ENCODE results near the gene TH.

TH gene

DNA sequence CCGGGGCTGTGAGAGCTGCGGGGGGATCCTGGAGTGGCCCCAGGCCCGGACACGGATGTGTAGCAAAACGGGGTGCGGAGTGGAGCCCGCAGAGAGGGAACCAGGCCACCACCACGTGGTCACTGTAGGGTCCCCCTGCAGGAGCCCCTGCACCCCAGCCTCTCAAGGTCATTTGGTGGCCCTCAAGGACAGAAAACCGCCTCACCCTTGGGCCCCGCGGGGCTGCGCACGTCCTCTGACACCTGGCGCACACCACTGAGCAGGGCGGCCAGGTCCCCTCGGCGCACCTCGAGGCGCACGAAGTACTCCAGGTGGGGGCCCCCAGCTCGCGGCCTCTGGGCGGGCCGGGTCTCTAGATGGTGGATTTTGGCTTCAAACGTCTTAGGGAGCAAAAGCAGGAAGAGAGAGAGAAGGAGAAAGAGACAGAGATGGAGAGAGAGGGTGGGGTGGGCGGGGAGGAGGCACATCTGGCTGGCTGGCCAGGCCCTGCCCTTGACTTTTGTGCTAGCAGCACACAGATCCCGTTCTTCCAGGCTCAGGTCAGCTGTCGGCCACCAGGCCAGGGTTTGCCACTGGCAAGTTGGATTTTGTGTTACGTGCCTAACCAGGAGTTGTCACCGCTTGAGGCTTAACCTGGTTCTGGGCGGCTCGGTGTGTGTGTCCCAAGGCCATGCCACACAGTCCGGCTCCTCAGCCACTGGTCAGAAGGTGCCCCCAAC is 3.2 kb downstream of the TH start:
- H3K4me2 ChIP-seq (ENCODE audit: low read depth, low read length, poor library complexity, severe bottlenecking), result no peak overlapping the region
- no peak overlapping the region for H3K9ac ChIP-seq (ENCODE audit: low read depth, low read length, poor library complexity, severe bottlenecking)
- no peaks in the 10 kb centered on the region for H3K9me3 ChIP-seq (ENCODE audit: insufficient read depth, low read depth, low read length)
- H2AFZ ChIP-seq (ENCODE audit: low read length), result no peak overlapping the region
- H3F3A ChIP-seq (ENCODE audit: low read depth), result no peaks in the 10 kb centered on the region
- H3K36me3 ChIP-seq (ENCODE audit: insufficient read depth, low read length), result no peaks in the 10 kb centered on the region
- H4K20me1 ChIP-seq (ENCODE audit: insufficient read depth, low read length, poor library complexity, severe bottlenecking), result no peaks in the 10 kb centered on the region
- no peaks in the 10 kb centered on the region for H3K79me2 ChIP-seq (ENCODE audit: insufficient read depth, low read length)
- no peaks in the 10 kb centered on the region for H3K9me2 ChIP-seq (replicated peaks; ENCODE audit: low read depth, low read length)
- TF ChIP-seq, protein P1, sequence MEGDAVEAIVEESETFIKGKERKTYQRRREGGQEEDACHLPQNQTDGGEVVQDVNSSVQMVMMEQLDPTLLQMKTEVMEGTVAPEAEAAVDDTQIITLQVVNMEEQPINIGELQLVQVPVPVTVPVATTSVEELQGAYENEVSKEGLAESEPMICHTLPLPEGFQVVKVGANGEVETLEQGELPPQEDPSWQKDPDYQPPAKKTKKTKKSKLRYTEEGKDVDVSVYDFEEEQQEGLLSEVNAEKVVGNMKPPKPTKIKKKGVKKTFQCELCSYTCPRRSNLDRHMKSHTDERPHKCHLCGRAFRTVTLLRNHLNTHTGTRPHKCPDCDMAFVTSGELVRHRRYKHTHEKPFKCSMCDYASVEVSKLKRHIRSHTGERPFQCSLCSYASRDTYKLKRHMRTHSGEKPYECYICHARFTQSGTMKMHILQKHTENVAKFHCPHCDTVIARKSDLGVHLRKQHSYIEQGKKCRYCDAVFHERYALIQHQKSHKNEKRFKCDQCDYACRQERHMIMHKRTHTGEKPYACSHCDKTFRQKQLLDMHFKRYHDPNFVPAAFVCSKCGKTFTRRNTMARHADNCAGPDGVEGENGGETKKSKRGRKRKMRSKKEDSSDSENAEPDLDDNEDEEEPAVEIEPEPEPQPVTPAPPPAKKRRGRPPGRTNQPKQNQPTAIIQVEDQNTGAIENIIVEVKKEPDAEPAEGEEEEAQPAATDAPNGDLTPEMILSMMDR (conservative IDR thresholded peaks at IDR 0.05; ENCODE audit: low read length), result no peak
- H3K4me3 ChIP-seq (ENCODE audit: low read length, poor library complexity, severe bottlenecking), result no peak overlapping the region
- no peaks in the 10 kb centered on the region for H3K27me3 ChIP-seq (ENCODE audit: insufficient read depth, low read length, poor library complexity, severe bottlenecking)
- H3K4me1 ChIP-seq (ENCODE audit: insufficient read depth, low read length, poor library complexity, severe bottlenecking), result no peaks in the 10 kb centered on the region

DNA sequence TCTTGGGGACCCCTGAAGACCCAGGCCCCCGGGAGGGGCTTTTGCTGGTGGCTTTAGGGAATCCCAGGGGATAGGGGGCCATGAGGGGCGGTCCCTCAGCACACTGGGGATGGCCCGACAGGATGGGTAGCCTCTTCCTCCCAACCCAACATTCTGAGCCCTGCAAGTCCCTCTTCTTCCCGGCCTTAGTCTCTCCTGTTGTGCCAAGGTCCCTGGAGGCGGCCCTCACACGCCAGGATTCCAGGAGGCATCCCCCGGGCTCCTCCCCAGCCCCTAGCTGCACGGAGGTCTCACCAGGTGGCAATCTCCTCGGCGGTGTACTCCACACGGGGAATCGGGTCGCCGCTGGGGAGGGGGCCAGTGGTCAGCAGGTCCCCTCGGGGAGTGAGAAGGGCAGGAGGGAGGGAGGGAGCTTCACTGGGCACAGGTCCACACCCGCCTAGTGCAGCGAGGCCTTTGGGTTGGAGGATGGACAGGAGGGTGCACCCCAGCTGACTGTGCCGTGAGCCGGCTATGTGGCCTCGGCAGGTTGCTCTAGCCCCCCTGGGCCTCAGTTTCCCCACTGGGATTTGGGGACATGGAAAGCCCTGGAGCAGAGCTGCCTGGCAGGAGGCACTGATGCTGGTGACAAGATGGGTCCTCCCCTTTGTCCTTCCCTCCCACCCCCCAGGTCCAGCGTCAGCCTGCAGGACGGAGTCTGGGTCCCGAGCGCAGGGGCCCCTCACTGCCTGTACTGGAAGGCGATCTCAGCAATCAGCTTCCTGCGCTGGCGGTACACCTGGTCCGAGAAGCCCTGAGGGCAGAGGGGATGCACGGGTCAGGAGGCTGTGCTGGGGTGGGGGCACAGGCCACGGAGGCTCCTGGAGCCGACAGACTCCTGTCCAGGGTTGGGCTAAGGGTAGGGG is 4.2 kb downstream of the TH start:
- H4K20me1 ChIP-seq (ENCODE audit: insufficient read depth, low read length, poor library complexity, severe bottlenecking), result no peaks in the 10 kb centered on the region
- no peak overlapping the region for H2AFZ ChIP-seq (ENCODE audit: low read length)
- TF ChIP-seq EZH2phosphoT487 (IDR thresholded peaks at IDR 0.05; ENCODE audit: borderline replicate concordance), result no peak
- TF ChIP-seq, protein P1 (conservative IDR thresholded peaks at IDR 0.05; ENCODE audit: low read length), result no peak
- no peaks in the 10 kb centered on the region for H3K9me2 ChIP-seq (replicated peaks; ENCODE audit: low read depth, low read length)
- H3K27me3 ChIP-seq (ENCODE audit: insufficient read depth, low read length, poor library complexity, severe bottlenecking), result no peaks in the 10 kb centered on the region
- H3K4me3 ChIP-seq (ENCODE audit: low read length, poor library complexity, severe bottlenecking), result no peak overlapping the region
- H3K9ac ChIP-seq (ENCODE audit: low read depth, low read length, poor library complexity, severe bottlenecking), result no peak overlapping the region
- no peaks in the 10 kb centered on the region for H3F3A ChIP-seq (ENCODE audit: low read depth)
- H3K4me2 ChIP-seq (ENCODE audit: low read depth, low read length, poor library complexity, severe bottlenecking), result no peak overlapping the region
- no peaks in the 10 kb centered on the region for H3K9me3 ChIP-seq (ENCODE audit: insufficient read depth, low read depth, low read length)
- no peaks in the 10 kb centered on the region for H3K4me1 ChIP-seq (ENCODE audit: insufficient read depth, low read length, poor library complexity, severe bottlenecking)
- no peaks in the 10 kb centered on the region for H3K79me2 ChIP-seq (ENCODE audit: insufficient read depth, low read length)
- H3K36me3 ChIP-seq (ENCODE audit: insufficient read depth, low read length), result no peaks in the 10 kb centered on the region

DNA sequence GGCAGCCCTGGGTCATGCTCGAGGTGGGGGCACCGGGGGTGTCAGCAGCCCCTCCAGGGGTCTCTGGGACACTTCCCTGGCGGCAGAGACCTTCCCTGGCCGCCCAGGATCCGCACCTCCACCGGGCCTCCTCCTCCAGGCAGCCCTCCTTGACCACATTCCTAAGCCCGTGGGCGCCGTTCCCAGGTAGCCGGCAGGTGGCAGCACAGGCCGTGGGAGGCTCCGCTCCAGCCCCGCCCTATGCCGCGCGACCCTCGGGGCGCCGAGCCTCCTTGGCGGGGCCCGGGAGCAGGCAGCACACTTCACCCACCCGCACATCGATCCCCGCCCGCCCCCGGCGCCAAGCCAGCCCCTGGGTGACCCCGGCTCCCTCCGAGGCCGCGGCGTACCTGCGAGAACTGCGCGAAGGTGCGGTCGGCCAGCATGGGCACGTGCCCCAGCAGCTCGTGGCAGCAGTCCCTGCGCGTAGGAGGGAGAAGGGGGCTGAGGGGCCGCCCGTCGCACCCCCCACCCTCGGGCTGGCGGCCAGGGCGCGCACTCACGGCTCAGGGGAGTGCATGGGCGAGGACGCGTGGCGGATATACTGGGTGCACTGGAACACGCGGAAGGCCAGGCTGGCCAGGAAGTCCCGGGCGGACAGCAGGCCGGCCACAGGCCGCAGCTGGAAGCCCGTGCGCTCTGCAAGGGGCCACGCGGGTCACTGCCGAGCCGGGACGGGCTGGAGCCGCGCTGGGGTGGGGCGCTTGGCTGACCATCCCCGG is 5.3 kb downstream of the TH start:
- Histone ChIP-seq H3K9me3 (ENCODE audit: insufficient read depth, low read depth, low read length) (no peaks in the 10 kb centered on the region), H3K4me2 (ENCODE audit: low read depth, low read length, poor library complexity, severe bottlenecking) (no peak overlapping the region), H3F3A (ENCODE audit: low read depth) (no peaks in the 10 kb centered on the region), H3K9me2 (replicated peaks; ENCODE audit: low read depth, low read length) (no peaks in the 10 kb centered on the region), H3K4me3 (ENCODE audit: low read length, poor library complexity, severe bottlenecking) (no peak overlapping the region), H4K20me1 (ENCODE audit: insufficient read depth, low read length, poor library complexity, severe bottlenecking) (no peaks in the 10 kb centered on the region), H3K27me3 (ENCODE audit: insufficient read depth, low read length, poor library complexity, severe bottlenecking) (no peaks in the 10 kb centered on the region), H3K9ac (ENCODE audit: low read depth, low read length, poor library complexity, severe bottlenecking) (no peak overlapping the region), H3K36me3 (ENCODE audit: insufficient read depth, low read length) (no peaks in the 10 kb centered on the region), H3K79me2 (ENCODE audit: insufficient read depth, low read length) (no peaks in the 10 kb centered on the region), H2AFZ (ENCODE audit: low read length) (no peak overlapping the region), H3K4me1 (ENCODE audit: insufficient read depth, low read length, poor library complexity, severe bottlenecking) (no peaks in the 10 kb centered on the region)
- TF ChIP-seq, protein P1 (conservative IDR thresholded peaks at IDR 0.05; ENCODE audit: low read length), result no peak
- TF ChIP-seq EZH2phosphoT487 (IDR thresholded peaks at IDR 0.05; ENCODE audit: borderline replicate concordance), result no peak
